CD4-positive, alpha-beta T cell (primary cell): Measurements from ENCODE around the gene TNIK. TPM values are rescaled to one million over a fixed set of nuclear protein-coding genes. Genes with fewer than 3 reads are reported as not detected.

Source experiments
- ATAC-seq: fragments of 200-7000 bp; cut with Tn5 transposase; one replicate; pipeline ENCODE4 v1.10.0; 2022; ENCODE audit warnings: mild to moderate bottlenecking; ENCODE audit not compliant: poor library complexity
- CTCF ChIA-PET: fragments of 350-600 bp; sonication (Branson Sonifier 250); formaldehyde crosslinking; loops from one replicate; lab custom pipeline; 2021; ENCODE audit warnings: antibody characterized with exemption, inconsistent platforms; lab: Charles Lee
- POLR2A ChIA-PET: fragments of 350-600 bp; sonication (Branson Sonifier 250); formaldehyde crosslinking; loops from one replicate; lab custom pipeline; 2021; ENCODE audit warnings: antibody characterized with exemption, inconsistent platforms; lab: Charles Lee
- DNase-seq, 14 experiments: peaks; one replicate each; pipeline ENCODE4 v3.0.0-alpha.2; 2013 to 2020; ENCODE audit warnings: mixed read lengths in 2 of 14
- H3K27ac ChIP-seq, 2 donors: one replicate each; pipeline versions ENCODE4 v1.5.1 to v1.7.0; 2013; ENCODE audit warnings: low read length in 2 of 2, low read depth in 1 of 2, mild to moderate bottlenecking in 1 of 2
- H3K27me3 ChIP-seq, 2 experiments: 1 replicate in 1 of 2; 2 replicates in 1 of 2; pipeline versions ENCODE4 v1.6.1 to v1.7.0; 2013; ENCODE audit warnings: low read length in 2 of 2, control low read depth in 1 of 2, mild to moderate bottlenecking in 1 of 2, moderate library complexity in 1 of 2; ENCODE audit not compliant: insufficient read depth in 2 of 2, control insufficient read depth in 1 of 2
- H3K36me3 ChIP-seq: one replicate; pipeline ENCODE4 v1.6.1; 2013; ENCODE audit warnings: low read length, control low read depth; ENCODE audit not compliant: insufficient read depth
- H3K4me1 ChIP-seq: one replicate; pipeline ENCODE4 v1.6.1; 2013; ENCODE audit warnings: low read length, control low read depth; ENCODE audit not compliant: insufficient read depth
- H3K4me3 ChIP-seq: one replicate; pipeline ENCODE4 v1.5.1; 2013; ENCODE audit warnings: mild to moderate bottlenecking, low read length, moderate library complexity
- H3K9me3 ChIP-seq, 2 experiments: 1 replicate in 1 of 2; 2 replicates in 1 of 2; pipeline versions ENCODE4 v1.6.1 to v1.7.0; 2013; ENCODE audit warnings: low read length in 2 of 2, mild to moderate bottlenecking in 2 of 2, control low read depth in 1 of 2, moderate library complexity in 1 of 2; ENCODE audit not compliant: control insufficient read depth in 1 of 2, insufficient read depth in 1 of 2
- H3K27ac Mint-ChIP-seq: one replicate; pipeline ENCODE4 v1.8.0; 2020; ENCODE audit warnings: mixed read lengths
- H3K27me3 Mint-ChIP-seq: one replicate; pipeline ENCODE4 v1.8.0; 2021; ENCODE audit warnings: mixed read lengths
- H3K36me3 Mint-ChIP-seq: one replicate; pipeline ENCODE4 v1.8.0; 2021; ENCODE audit warnings: low read depth, mixed read lengths
- H3K4me1 Mint-ChIP-seq: one replicate; pipeline ENCODE4 v1.8.0; 2021; ENCODE audit warnings: low read depth, mixed read lengths
- H3K4me3 Mint-ChIP-seq: one replicate; pipeline ENCODE4 v1.8.0; 2020; ENCODE audit warnings: mild to moderate bottlenecking, mixed read lengths
- H3K9me3 Mint-ChIP-seq: one replicate; pipeline ENCODE4 v1.8.0; 2020; ENCODE audit warnings: mixed read lengths
- CTCF ChIP-seq: fragments of 200-600 bp; IDR thresholded peaks from one replicate; pipeline ENCODE4 v1.8.0; 2022; ENCODE audit warnings: antibody characterized with exemption, mild to moderate bottlenecking
- intact Hi-C, 2 experiments: fragments of 100-400 bp; cut with DNase I in 1 of 2; cut with micrococcal nuclease in 1 of 2; formaldehyde crosslinking; loops; one replicate each; pipeline versions ENCODE4 v1.15.1 to v1.9.0; 2023 to 2025; cut with DNase I, micrococcal nuclease
- total RNA-seq, 174 experiments: library from RNA in 2 of 174; stranded (reverse) in 2 of 174; gene quantifications; one replicate each; pipeline ENCODE4 v1.2.3 and lab custom pipeline; 2021 to 2026

TNIK gene
- total RNA-seq, 2 experiments from 2014 or later: 71.0 to 78.3 TPM

- Mint-ChIP-seq H3K27me3 (no peaks in the 10 kb centered on the region), H3K36me3 (no peaks in the 10 kb centered on the region), H3K4me1 (peaks cover 6% of the 10 kb centered on the region), H3K9me3 (no peaks in the 10 kb centered on the region), H3K4me3 (no peak overlapping the region), H3K27ac (no peak overlapping the region)
- Histone ChIP-seq H3K27me3 (no peaks in the 10 kb centered on the region), H3K4me1 (no peaks in the 10 kb centered on the region), H3K4me3 (no peak overlapping the region), H3K36me3 (no peaks in the 10 kb centered on the region), H3K9me3 (peaks cover 0 to 6% of the 10 kb centered on the region in 2 experiments), H3K27ac (no peak overlapping the region)
- ATAC-seq: no peak
- intact Hi-C loops: no loop called here
- TF ChIP-seq CTCF: no peak
- no peak for DNase-seq
- ChIA-PET POLR2A (no interaction called here), CTCF (no interaction called here)
These were observed 43.6 kb upstream of the TNIK start for GRCh38 chr3:171503817-171504216.

GRCh38 chr3:171498921-171499320, 38.7 kb upstream of the TNIK start:
- peaks cover 33% of the 10 kb centered on the region for H3K4me1 Mint-ChIP-seq
- H3K9me3 ChIP-seq: no peaks in the 10 kb centered on the region
- ChIA-PET CTCF (no interaction called here), POLR2A (interaction anchor here (0.7 to 1.9 kb wide), 3 partner anchors 37 to 253 kb away, joined by 4 to 5 read pairs (median 4); partner anchors contain the start of gene TNIK)
- intact Hi-C loops: no loop called here
- no peak overlapping the region for H3K27ac ChIP-seq
- H3K4me3 ChIP-seq: no peak overlapping the region
- no peak for ATAC-seq
- H3K9me3 Mint-ChIP-seq: peaks cover 3% of the 10 kb centered on the region
- H3K27ac Mint-ChIP-seq: no peak overlapping the region
- DNase-seq: no peak
- H3K36me3 ChIP-seq: no peaks in the 10 kb centered on the region
- H3K4me3 Mint-ChIP-seq: no peak overlapping the region
- H3K36me3 Mint-ChIP-seq: no peaks in the 10 kb centered on the region
- TF ChIP-seq CTCF: no peak
- H3K4me1 ChIP-seq: peaks cover 15% of the 10 kb centered on the region
- H3K27me3 ChIP-seq: no peaks in the 10 kb centered on the region
- H3K27me3 Mint-ChIP-seq: no peaks in the 10 kb centered on the region

- H3K27ac ChIP-seq: no peak overlapping the region
- intact Hi-C loops: loop anchor here in 1 of 2 experiments (2.0 kb wide), 1 partner anchor 25 kb away; no protein-coding TSS in a partner anchor
- no peaks in the 10 kb centered on the region for H3K9me3 ChIP-seq
- Mint-ChIP-seq H3K4me1 (peaks cover 44% of the 10 kb centered on the region), H3K4me3 (no peak overlapping the region), H3K27ac (no peak overlapping the region), H3K9me3 (peaks cover 5% of the 10 kb centered on the region), H3K36me3 (no peaks in the 10 kb centered on the region), H3K27me3 (no peaks in the 10 kb centered on the region)
- no peak for TF ChIP-seq CTCF
- no peak overlapping the region for H3K4me3 ChIP-seq
- H3K36me3 ChIP-seq: no peaks in the 10 kb centered on the region
- DNase-seq: no peak
- peaks cover 25% of the 10 kb centered on the region for H3K4me1 ChIP-seq
- POLR2A ChIA-PET: no interaction called here
- CTCF ChIA-PET: no interaction called here
- ATAC-seq: no peak
- no peaks in the 10 kb centered on the region for H3K27me3 ChIP-seq
These were observed 37.3 kb upstream of the TNIK start for GRCh38 chr3:171497468-171497867.
